T-helper 2 cell (primary cell): ENCODE results near the gene SYNM.

Experiments
- DNase-seq, 5 experiments: peaks; one replicate each; pipeline versions ENCODE4 v3.0.0 to v3.0.0-alpha.2; 2012 to 2022

The SYNM gene

DNA sequence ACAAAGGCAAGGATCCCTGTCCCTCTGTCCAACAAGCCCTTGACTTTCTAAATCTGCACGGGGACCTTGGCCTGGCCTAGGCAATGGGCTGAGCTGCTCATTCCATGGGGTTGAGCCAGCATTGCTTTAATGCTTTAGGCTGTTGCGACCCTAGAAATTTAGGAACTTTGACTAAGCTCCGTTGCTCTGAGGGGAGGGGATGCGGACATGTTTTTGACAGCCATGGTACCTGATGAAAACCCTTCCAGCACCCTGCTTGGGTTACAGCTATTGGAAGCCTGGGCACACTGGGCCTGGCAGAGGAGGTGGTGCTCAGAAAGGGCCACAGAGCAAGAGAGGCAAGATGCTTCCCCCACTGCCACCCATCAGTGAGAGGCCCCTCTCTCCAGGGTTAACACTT is 37.1 kb downstream of the SYNM start:
- no peak for DNase-seq

DNA sequence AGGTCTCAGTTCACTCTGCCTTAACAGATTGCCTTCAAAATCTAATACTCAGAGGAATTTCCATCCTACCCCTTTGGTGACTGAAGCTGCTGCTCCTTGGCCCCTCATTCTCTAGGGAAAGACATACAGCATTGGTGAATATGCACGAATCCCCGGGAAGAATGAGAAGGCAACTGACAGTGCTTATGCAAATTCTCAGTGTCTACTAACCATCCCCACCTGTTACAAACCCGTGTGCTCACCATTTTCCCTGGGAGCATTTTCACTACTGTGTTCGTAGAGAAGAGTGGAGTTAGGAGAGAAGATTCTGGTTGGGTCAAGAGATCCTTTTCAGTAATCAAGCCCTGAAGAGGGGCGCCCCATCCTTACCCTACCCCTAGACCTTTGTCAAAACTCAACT is 37.7 kb downstream of the SYNM start:
- no peak for DNase-seq

DNA sequence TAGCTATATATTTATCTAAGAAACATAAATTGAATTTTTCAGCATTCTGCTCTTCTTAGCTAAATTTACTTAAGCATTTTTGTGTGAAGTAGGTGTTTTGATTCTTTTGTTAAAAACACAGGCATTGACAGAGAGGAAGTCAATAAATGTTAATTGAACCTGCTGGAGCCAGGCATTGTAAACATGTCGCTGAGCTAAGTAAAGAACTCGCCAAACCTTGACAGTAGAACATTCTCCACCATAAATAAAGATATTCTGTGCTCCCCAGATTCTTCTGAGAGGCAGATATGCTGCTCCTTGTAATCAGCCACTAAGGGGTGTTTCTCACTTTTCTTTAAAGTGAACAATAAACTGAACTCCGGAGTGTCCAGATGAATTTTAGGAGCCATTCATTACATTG is 38.4 kb downstream of the SYNM start:
- DNase-seq, result no peak

DNA sequence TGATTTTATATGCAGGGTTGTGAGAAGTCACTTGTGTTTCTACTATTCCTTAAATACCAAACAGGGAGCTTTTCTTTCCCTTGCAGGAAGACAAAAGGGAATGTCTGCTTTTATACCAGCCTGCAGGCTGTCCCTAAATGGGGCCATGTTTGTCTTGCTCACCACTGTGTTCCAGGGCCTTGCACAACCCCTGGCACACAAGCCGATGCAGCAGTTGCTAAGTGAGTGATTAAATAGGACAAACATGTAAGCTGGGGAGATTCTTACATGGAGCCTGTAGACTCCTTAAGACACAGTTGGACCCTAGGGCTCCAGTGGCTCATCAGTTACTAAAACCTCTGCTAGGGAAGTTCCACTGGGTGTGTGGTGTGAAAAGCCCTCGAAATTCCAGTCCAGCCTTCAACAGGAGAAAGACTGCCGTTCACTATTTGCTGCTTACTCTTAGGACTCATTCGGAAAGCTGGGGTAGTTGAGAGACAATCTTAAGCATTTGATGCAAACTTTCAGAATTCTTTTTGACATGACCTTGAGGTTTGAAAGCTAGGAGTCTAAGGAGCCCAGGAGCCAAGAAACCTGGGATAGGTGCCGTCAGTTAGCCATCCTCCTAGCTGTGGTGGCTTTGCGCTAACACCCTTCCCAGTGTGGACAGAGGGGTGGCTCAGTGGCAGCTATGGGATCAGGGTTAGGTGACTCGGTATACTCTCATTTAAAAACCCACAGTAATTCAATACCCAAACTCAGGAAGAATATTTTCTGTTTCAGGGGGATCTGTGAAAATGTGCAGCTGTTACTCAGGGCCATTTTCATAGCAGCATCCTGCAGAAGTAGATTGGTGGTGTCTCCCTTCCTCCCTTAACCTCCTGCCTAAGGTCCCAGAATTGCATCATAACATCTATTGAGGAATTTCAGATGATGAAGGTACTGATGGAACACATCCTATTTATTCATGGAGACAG is 39.1 kb downstream of the SYNM start:
- no peak for DNase-seq

DNA sequence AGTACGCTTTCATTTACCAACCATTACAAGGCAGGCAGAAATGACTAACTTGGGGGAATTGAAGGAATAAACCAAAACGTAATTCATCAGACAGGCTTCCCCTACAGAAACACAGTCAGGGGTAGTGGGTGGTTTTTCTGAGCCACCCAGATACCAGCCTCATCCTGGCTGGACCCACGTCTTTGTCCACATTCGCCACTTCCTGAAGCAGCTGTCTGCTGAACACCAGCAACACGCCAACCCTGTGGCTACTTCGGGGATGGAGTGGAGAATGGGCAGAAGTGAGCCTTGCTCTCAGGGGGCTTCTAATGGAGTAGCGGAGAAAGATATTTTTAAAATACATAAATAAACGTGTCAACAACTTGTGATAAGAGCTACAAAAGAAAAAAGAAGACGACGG is 40.1 kb downstream of the SYNM start:
- DNase-seq, result no peak

DNA sequence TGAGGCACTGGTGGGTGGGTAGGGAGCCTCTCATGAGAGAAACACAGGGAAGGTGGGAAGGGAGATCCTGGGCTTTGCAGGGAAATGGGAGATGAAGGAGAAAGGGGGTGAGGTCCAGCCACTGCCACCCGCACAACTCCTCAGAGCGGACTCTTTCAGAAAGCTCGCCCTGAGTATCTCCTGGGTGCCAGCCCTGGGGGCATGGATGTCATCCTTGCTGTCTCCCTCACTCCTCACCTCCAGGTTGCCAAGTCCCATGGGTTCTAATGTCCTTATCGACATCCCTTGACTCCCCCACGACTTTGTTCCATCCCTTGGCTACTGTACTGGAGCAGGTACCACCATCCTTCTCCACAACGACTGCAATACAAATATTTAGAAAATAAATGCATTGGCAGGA is 40.9 kb downstream of the SYNM start:
- no peak for DNase-seq

DNA sequence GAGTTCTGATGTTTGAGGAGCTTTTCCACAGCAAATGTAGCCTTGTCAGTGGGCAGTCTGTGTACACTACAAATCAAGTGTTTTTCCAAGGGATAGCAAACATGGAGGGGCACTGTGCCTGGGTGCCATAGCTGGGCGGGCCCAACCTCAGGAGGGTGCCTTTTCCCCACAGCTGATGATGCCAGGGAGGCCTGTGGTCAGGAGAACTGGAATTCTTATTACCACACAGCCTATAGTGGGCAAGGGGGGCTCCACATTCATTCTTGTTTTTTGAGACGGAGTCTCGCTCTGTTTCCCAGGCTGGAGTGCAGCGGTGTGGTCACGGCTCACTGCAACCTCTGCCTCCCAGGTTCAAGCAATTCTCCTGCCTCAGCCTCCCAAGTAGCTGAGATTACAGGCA is 41.8 kb downstream of the SYNM start:
- DNase-seq, result no peak

DNA sequence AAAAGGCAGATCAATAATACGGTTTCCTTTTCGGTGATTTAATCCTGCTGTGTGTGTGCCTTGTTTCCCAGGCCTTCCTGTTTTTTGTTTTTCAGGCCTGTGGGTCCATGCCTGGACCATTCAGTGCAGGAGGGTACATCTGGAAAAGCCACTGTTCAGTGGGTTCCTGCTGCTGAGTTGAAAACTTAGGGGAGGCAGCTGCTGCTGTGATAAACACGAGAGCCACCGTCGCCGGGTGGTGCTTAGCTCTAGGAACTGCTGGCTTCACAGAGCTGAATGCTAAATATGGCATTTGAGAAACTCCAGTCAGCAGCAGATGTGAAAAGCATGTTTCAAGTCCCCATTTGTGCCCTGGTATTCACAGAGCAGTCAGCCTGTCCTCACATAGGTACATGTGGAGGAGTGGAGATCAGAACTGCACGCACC is 44.0 kb downstream of the SYNM start:
- DNase-seq, result no peak

DNA sequence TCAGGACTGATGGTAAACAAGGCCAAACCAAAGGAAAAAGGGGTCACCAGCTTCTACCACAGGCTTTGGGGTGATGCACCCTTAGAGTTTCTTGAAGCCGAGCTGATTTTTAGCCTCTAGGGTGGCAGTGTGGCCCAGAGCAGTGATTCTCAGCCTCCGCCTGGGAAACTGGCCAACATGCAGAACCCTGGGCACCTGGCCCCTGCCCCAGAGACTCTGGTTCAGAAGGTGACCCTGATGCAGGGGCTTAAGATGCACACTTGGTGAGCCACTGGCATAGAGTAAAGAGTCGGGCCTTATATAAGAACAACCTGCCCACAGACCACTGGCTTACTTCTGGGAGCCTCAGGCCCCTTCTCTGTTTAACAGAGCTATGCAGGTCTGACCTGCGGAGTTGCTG is 44.5 kb downstream of the SYNM start:
- no peak for DNase-seq

DNA sequence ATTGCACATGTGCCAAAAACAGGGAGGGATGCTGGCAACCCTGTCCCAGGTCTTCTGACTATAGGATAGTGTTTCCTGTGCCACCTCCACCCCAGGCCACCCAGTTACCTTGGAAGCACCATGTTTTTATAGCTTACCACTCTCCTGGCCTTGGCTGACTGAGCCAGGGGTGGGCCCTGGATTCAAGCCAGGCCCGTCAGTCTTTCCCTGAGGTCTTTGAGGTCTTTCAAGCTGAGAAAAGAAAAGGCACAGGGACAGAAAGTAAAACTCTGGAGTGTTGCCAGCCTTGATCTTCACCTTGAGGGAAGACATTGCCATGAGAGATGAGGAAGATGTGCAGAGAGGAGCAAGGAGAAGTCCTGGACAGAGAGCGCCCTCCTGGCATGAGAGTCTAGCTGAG is 46.3 kb downstream of the SYNM start:
- no peak for DNase-seq

DNA sequence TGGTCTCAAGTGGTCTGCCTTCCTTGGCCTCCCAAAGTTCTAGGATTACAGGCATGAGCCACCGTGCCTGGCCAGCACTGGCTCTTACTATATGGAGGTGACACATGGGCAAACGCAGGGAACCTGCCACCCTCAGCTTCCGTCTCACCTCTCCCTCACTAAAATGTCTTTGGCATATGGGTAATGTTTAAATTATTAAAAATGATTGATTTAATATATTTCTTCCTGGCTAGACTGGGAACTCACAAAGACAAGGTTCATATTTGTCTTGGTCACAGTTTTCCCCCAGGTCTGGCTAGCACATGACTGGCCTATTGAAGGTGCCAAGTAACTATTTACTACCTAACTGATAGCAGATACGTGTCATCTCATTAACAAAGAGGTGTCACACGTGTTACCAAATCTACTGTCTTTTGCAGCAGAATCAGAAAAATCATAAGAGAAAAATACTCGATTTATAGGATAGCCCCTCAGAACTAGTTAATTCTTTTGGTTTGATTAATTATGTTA is 48.2 kb downstream of the SYNM start:
- DNase-seq, result no peak

DNA sequence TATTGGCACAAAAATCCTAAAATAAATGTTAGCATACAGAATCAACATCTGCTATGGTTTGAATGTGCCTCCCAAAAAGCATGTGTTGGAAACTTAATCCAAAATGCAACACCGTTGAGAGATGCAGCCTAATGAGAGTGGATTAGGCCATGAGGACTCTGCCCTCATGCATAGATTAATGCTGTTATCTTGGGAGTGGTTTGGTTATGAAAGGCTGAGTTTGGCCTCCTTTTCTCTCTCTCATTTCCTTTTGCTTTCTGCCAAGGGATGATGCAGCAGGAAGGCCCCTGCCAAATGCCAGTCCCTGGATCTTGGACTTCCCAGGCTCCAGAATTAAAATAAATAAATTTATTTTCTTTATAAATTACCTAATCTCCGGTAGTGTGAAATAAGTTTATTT is 49.4 kb downstream of the SYNM start:
- no peak for DNase-seq

DNA sequence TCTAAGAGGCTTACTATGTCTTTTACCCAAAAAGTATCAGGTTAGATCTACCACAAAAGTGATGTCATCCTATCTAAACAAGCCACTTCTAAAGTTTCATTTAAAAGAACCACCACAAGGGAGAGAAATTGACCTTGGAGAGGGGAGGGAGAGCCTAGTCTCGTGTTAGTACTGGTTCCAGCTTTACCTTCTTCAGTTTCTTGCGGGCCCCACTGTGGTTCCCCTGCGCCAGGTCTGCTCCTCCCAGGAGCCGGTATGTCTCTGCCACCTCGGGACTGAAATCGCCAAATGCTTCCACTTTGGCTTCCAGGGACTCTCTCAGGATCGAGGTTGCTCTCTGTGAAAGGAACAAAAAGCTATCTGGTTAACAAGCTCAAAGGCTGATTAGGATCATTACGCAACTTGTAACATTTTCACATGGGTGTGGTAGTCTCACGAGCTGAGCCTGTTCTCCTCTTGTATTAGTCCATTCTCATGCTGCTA is 51.1 kb downstream of the SYNM start:
- peak in 1 of 5 experiments; percentile 12 for DNase-seq

DNA sequence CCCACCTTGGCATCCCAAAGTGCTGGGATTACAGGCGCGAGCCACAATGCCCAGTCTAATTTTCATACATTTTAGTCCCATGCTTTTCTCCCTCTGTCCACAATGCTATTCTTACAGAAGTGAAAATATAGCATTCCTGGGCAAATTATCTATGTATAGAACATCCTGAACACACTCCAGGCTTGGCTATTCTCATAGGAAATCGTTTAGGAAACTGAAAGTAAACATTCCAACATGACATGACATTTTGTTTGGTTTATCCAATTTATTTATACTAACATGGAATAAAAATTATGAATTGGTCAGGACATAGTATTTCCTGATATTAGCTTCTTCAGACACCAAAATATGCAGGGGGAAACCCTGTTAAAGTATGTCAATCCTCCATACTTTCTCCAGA is 52.6 kb downstream of the SYNM start:
- no peak for DNase-seq

DNA sequence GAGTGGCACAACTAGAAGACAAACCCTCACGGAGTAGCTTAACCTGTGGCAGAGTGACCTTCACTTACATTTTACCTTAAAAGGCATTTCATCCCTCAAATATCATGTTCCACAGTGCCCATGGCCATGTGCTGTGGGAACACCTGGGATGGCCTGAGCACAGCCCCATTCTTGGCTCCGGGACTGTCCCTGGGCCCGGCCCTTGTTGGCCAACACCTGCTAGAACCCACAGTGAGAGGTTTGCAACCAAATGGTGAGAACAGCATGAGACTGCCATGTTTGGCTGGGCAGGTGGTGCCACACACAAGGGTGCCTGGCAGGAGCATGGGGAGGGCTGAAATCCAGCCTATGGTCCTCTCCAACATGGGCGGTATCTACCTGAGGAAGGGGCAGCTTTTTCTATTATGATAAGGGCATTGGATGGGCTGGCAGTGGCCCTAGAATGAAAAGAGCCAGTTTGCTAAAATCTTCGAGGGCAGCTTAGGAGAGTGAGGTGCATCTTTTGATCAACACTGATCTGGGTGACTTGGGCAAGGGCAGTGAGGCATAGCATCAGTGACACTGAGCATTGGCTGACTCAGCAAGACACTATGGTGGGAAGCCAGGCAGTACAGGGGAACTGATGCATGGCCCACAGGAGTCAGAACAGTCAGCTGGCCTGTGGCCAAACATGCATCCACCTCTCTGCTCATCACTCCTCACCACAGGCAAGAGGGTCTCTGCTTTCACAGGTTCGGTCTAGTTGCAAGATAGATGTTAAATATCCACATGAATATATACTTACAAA is 53.9 kb downstream of the SYNM start:
- no peak for DNase-seq

DNA sequence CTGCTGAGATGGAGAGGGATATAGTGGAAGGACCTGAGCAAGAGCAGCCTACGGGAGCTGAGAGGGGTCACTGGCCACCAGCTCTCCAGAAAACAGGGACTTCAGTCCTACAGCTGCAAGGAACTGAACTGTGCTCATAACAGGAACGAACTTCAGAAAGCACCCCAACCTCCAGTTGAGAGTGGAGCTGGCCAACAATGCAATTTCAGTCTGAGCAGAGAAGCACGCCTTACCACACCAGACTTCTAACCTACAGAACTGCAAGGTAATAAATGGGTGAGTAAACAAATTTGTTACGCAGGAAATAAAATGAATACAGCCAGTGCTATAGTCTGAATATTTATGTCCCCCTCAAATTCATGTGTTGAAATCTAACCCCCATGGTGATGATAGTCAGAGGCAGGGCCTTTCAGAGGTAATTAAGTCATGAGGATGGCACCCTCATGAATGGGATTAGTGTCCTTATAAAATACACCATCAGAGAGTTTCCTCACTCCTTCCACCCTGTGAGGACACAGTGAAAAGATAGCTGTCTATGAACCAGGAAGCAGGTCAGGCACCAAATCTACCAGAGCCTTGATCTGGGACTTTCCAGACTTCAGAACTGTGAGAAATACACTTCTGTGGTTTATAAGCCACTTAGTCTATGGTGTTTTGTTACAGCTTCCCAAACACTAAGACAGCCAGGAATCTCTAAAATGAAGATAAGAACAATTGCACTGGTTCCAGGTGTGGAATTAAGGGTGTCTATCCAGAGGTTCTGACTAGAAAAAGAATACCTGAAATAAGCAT is 58.6 kb downstream of the SYNM start:
- DNase-seq, result peak in 1 of 5 experiments; percentile 19

DNA sequence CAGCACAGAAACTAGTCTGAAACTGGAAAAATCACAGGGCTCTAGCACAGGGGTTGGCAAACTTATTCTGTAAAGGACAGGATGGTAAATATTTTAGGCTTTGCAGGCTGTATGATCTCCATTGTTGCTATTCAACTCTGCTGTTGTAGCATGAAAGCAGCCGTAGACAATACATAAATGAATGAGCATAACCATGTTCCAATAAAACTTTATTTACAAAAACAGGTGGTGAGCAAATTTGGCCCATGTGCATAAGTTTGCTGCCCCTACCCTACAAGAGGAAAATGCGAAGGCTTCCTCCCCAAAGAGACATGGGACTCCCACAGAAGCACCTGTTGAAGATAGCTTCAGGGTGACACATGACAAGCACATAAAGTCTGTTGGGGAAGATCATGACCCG is 59.2 kb downstream of the SYNM start:
- no peak for DNase-seq

DNA sequence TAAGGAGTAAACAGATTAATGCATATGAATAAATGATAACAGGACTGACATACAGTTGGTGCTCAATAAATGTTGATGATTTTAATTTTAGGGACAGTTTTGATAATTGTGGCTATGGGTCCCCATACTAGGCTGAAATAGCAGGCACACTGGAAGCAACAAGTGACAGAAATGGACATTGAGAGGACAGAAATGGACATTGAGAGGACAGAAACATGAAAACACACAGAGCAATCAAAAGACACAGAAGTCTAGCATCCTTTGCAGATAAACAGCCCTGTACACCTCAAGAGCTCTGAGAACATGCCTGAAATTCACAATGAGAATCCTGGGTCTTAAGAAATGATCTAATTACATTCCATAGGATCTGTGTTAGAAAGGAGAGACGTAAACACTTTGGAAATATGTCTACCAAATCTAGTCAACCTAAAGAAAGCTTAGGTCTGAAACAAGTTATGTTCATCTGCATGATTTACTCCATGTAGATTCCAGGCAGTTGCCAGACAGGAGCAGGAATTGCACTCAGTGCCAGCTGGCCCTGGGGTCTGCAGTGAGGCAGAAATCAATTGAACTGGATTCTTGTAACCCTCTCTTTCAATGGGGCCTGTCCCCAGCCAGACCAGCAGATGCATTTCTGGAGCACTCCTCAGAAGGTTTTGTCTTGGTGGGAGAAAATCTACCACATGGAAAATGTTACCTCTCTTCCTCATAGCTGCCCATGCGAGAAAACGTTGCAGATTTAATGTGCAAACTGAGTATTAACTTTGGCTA is 60.3 kb downstream of the SYNM start:
- no peak for DNase-seq

DNA sequence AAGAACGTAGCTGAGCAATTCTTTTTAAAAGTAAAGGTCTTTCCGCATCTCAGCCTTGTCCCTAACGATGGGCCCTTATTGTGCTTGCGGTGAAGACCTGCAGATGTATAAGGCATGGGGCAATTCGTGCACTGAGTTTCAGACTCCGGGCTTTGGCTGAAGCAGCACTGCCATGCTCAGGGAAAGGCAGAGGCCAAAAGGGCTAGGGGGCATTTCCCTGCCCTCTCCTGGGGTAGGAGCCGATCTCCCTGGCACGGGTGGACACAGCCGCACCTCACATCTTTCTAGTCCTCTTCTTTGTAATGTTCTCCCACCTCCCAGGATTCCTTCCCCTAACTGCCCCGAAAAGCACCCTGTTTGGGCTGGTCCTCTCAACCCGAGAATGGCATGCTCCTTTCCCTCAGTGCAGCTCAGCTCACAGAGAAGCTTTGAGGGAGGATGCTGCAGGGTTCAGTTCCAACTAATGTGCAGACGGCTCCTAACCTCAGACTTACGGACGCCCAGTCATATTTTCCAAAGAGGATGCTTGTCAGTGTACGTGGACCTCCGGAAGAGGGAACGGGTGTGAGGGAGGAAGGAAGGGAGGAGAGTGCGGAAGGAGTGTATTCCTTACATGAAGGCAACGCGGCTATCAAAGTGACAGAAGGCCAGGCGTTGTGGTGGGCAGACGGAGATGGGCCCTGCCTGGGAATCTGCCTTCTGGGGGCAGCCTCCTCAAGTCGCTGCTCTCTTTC is 61.2 kb downstream of the SYNM start:
- DNase-seq, result no peak

DNA sequence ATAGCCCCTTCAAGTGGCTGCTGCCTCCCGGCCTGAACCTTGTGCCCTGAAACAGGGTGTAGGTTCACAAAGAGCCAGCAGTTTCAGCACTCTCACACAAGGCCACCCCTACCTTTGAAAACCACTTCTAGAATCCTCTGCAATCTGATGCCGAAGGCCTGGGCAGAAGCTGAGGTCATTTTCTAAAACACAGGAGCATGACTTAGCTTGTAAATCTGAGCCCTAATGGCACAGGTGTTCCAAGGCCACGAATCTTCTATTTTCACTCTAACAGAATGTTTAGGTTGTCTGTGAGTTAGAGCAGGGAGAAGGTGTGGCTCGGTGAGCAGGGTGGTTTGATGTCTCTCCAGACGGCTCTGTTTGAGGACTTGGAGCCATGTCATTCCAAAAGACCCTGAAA is 62.3 kb downstream of the SYNM start:
- no peak for DNase-seq

DNA sequence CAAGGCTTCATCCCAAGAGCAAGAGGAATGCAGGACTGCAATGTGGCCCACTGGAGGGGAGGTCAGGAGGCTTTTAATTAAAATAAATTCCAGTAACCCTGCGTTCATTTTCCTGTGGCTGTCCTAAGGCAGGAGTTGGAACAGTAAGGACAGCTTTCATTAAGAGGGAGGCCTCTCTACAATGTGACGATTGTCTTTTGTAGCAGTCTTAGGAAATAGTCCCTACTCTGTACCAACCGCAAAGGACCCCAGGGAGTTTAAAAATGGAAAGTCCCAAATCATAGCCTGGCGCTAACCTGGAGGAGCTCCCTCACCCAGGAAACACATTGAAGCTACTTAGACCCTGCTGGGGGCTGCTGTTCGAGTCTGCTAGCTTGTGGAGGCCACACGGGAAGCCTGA is 62.8 kb downstream of the SYNM start:
- no peak for DNase-seq
